ENCODE data around the gene GSN. TPM values are rescaled to one million over a fixed set of nuclear protein-coding genes. Genes with fewer than 3 reads are reported as not detected.
A peak's percentile ranks its signal among the peaks of the same experiment; 100 is the strongest.

GSN gene
- total and polyA plus RNA-seq, 9 of the 15 experiments (the other 6 are each of a cell fraction or from before 2014, with no cell fraction given) = 0.39 to 16.6 (median 8.2) TPM

GRCh38 chr9:121369595-121370265, 101.8 kb downstream of the GSN start, which contains the start of gene STOM (continued):
- TF ChIP-seq REST (IDR thresholded peaks at IDR 0.05; ENCODE audit: borderline replicate concordance) (peak; percentile 59), REST (CRISPR knock-in tag; IDR thresholded peaks at IDR 0.05; ENCODE audit: low read depth) (no peak), RBM14 (IDR thresholded peaks at IDR 0.05; ENCODE audit: borderline replicate concordance, insufficient read depth, low read depth, low read length) (no peak), BHLHE40 (IDR thresholded peaks at IDR 0.05; ENCODE audit: low read length) (peak; percentile 92), ID3 (CRISPR knock-in tag; IDR thresholded peaks at IDR 0.05) (no peak), ID3 (tag; IDR thresholded peaks at IDR 0.05) (peak; percentile 52; the same call in 1 of the 2 replicates), CBFA2T3 (IDR thresholded peaks at IDR 0.05) (peak; percentile 62), NUFIP1 (IDR thresholded peaks at IDR 0.05; ENCODE audit: partially characterized antibody) (no peak), ZNF217 (CRISPR knock-in tag; IDR thresholded peaks at IDR 0.05) (no peak), BRD4 (IDR thresholded peaks at IDR 0.05) (no peak), SMARCA4 (IDR thresholded peaks at IDR 0.05) (peak; percentile 21; the same call in 1 of the 2 replicates), HNRNPL (IDR thresholded peaks at IDR 0.05; ENCODE audit: low read depth, low read length) (peak; percentile 91; the same call in 1 of the 2 replicates), PREB (CRISPR knock-in tag; IDR thresholded peaks at IDR 0.05) (0 out of 2 replicates have a peak, but pooled peaks have one; percentile 65), CREB1 (IDR thresholded peaks at IDR 0.05) (0 out of 2 replicates have a peak, but pooled peaks have one; percentile 1), CREB1 (CRISPR knock-in tag; IDR thresholded peaks at IDR 0.05) (no peak; the same call in 1 of the 2 replicates), ATF7 (IDR thresholded peaks at IDR 0.05) (no peak), ASH1L (IDR thresholded peaks at IDR 0.05; ENCODE audit: borderline replicate concordance, low read depth, partially characterized antibody) (no peak), HMG20A (CRISPR knock-in tag; conservative IDR thresholded peaks at IDR 0.05) (no peak), SMARCE1 (IDR thresholded peaks at IDR 0.05) (0 out of 2 replicates have a peak, but pooled peaks have one; percentile 48), ETV6 (IDR thresholded peaks at IDR 0.05; ENCODE audit: borderline replicate concordance in 1 of 2, low read depth in 2 of 2, low read length in 1 of 2) (no peak), ETV6 (CRISPR knock-in tag; IDR thresholded peaks at IDR 0.05; ENCODE audit: borderline replicate concordance) (peak; percentile 62; the same call in 1 of the 2 replicates)

All from K562 (cell line).